Measurements from ENCODE around the gene DIP2C.

DIP2C gene

GRCh38 chr10:378930-379704 lies 310.4 kb downstream of the DIP2C start:
- DNase-seq (no peak), ATAC-seq (no peak)
- H3K9me3 Mint-ChIP-seq = no peaks in the 10 kb centered on the region
- H3K4me1 Mint-ChIP-seq = peaks cover 17% of the 10 kb centered on the region
- H3K36me3 Mint-ChIP-seq (ENCODE audit: low read depth) = peaks cover 2% of the 10 kb centered on the region
- H3K27ac Mint-ChIP-seq = no peak overlapping the region
- no peaks in the 10 kb centered on the region for H3K27me3 Mint-ChIP-seq
- no peak overlapping the region for H3K4me3 Mint-ChIP-seq

- H3K27me3 Mint-ChIP-seq = no peaks in the 10 kb centered on the region
- H3K4me3 Mint-ChIP-seq = no peak overlapping the region
- DNase-seq (no peak), ATAC-seq (no peak)
- peaks cover 2% of the 10 kb centered on the region for H3K36me3 Mint-ChIP-seq (ENCODE audit: low read depth)
- H3K4me1 Mint-ChIP-seq = peaks cover 17% of the 10 kb centered on the region
- no peaks in the 10 kb centered on the region for H3K9me3 Mint-ChIP-seq
- no peak overlapping the region for H3K27ac Mint-ChIP-seq
Measured at GRCh38 chr10:378230-378929, 311.1 kb downstream of the DIP2C start.

- DNase-seq (no peak), ATAC-seq (no peak)
- Mint-ChIP-seq H3K4me3 (no peak overlapping the region), H3K36me3 (ENCODE audit: low read depth) (peaks cover 2% of the 10 kb centered on the region), H3K4me1 (peaks cover 14% of the 10 kb centered on the region), H3K9me3 (no peaks in the 10 kb centered on the region), H3K27ac (no peak overlapping the region), H3K27me3 (no peaks in the 10 kb centered on the region)
Measured at GRCh38 chr10:377228-377627, 312.2 kb downstream of the DIP2C start.

- H3K4me1 Mint-ChIP-seq = peaks cover 6% of the 10 kb centered on the region
- H3K27ac Mint-ChIP-seq = no peak overlapping the region
- ATAC-seq = no peak
- DNase-seq = no peak
- no peaks in the 10 kb centered on the region for H3K9me3 Mint-ChIP-seq
- H3K36me3 Mint-ChIP-seq (ENCODE audit: low read depth) = no peaks in the 10 kb centered on the region
- H3K4me3 Mint-ChIP-seq = no peak overlapping the region
- H3K27me3 Mint-ChIP-seq = no peaks in the 10 kb centered on the region
Measured at GRCh38 chr10:375815-376505, 313.5 kb downstream of the DIP2C start.

- no peak for ATAC-seq
- H3K9me3 Mint-ChIP-seq = no peaks in the 10 kb centered on the region
- no peak overlapping the region for H3K27ac Mint-ChIP-seq
Measured at GRCh38 chr10:374354-374753, 315.1 kb downstream of the DIP2C start.

GRCh38 chr10:373526-374309 lies 315.8 kb downstream of the DIP2C start:
- Mint-ChIP-seq H3K27ac (no peak overlapping the region), H3K4me3 (no peak overlapping the region), H3K36me3 (ENCODE audit: low read depth) (no peaks in the 10 kb centered on the region), H3K4me1 (peaks cover 6% of the 10 kb centered on the region), H3K9me3 (no peaks in the 10 kb centered on the region), H3K27me3 (no peaks in the 10 kb centered on the region)
- no peak for DNase-seq
- no peak for ATAC-seq

More at GRCh38 chr10:374354-374753, 315.1 kb downstream of the DIP2C start:
- Mint-ChIP-seq H3K27me3 (no peaks in the 10 kb centered on the region), H3K4me3 (no peak overlapping the region), H3K36me3 (ENCODE audit: low read depth) (no peaks in the 10 kb centered on the region), H3K4me1 (peaks cover 6% of the 10 kb centered on the region)
- DNase-seq = no peak

- peaks cover 6% of the 10 kb centered on the region for H3K4me1 Mint-ChIP-seq
- no peak overlapping the region for H3K4me3 Mint-ChIP-seq
- no peak for DNase-seq
- no peaks in the 10 kb centered on the region for H3K36me3 Mint-ChIP-seq (ENCODE audit: low read depth)
- H3K27ac Mint-ChIP-seq = no peak overlapping the region
- no peaks in the 10 kb centered on the region for H3K27me3 Mint-ChIP-seq
- no peak for ATAC-seq
- no peaks in the 10 kb centered on the region for H3K9me3 Mint-ChIP-seq
Measured at GRCh38 chr10:373015-373414, 316.5 kb downstream of the DIP2C start.

GRCh38 chr10:372566-372965 lies 316.9 kb downstream of the DIP2C start:
- no peaks in the 10 kb centered on the region for H3K36me3 Mint-ChIP-seq (ENCODE audit: low read depth)
- DNase-seq = no peak
- ATAC-seq = no peak
- peaks cover 4% of the 10 kb centered on the region for H3K4me1 Mint-ChIP-seq
- H3K27ac Mint-ChIP-seq = no peak overlapping the region
- no peaks in the 10 kb centered on the region for H3K9me3 Mint-ChIP-seq
- no peak overlapping the region for H3K4me3 Mint-ChIP-seq
- H3K27me3 Mint-ChIP-seq = no peaks in the 10 kb centered on the region

- H3K27me3 Mint-ChIP-seq = no peaks in the 10 kb centered on the region
- no peak for ATAC-seq
- H3K27ac Mint-ChIP-seq = no peak overlapping the region
Measured at GRCh38 chr10:371515-371914, 318.0 kb downstream of the DIP2C start.

GRCh38 chr10:370449-370825 lies 319.0 kb downstream of the DIP2C start:
- Mint-ChIP-seq H3K4me1 (no peaks in the 10 kb centered on the region), H3K4me3 (no peak overlapping the region), H3K9me3 (no peaks in the 10 kb centered on the region), H3K36me3 (ENCODE audit: low read depth) (no peaks in the 10 kb centered on the region), H3K27me3 (no peaks in the 10 kb centered on the region), H3K27ac (no peak overlapping the region)
- ATAC-seq (no peak), DNase-seq (no peak)

More at GRCh38 chr10:371515-371914, 318.0 kb downstream of the DIP2C start:
- Mint-ChIP-seq H3K36me3 (ENCODE audit: low read depth) (no peaks in the 10 kb centered on the region), H3K4me1 (no peaks in the 10 kb centered on the region), H3K4me3 (no peak overlapping the region), H3K9me3 (no peaks in the 10 kb centered on the region)
- DNase-seq = no peak

GRCh38 chr10:369684-370448 lies 319.6 kb downstream of the DIP2C start:
- Mint-ChIP-seq H3K36me3 (ENCODE audit: low read depth) (no peaks in the 10 kb centered on the region), H3K27me3 (no peaks in the 10 kb centered on the region), H3K9me3 (no peaks in the 10 kb centered on the region), H3K4me3 (no peak overlapping the region), H3K4me1 (no peaks in the 10 kb centered on the region), H3K27ac (no peak overlapping the region)
- ATAC-seq (no peak), DNase-seq (no peak)

GRCh38 chr10:369221-369683 lies 320.2 kb downstream of the DIP2C start:
- no peak overlapping the region for H3K4me3 Mint-ChIP-seq
- no peaks in the 10 kb centered on the region for H3K4me1 Mint-ChIP-seq
- H3K36me3 Mint-ChIP-seq (ENCODE audit: low read depth) = no peaks in the 10 kb centered on the region
- H3K9me3 Mint-ChIP-seq = no peaks in the 10 kb centered on the region
- no peak for ATAC-seq
- H3K27me3 Mint-ChIP-seq = no peaks in the 10 kb centered on the region
- H3K27ac Mint-ChIP-seq = no peak overlapping the region
- DNase-seq = no peak

- no peak for ATAC-seq
- Mint-ChIP-seq H3K27me3 (no peaks in the 10 kb centered on the region), H3K4me1 (no peaks in the 10 kb centered on the region), H3K4me3 (no peak overlapping the region), H3K27ac (no peak overlapping the region), H3K36me3 (ENCODE audit: low read depth) (no peaks in the 10 kb centered on the region), H3K9me3 (no peaks in the 10 kb centered on the region)
- DNase-seq = no peak
Measured at GRCh38 chr10:368579-369220, 320.8 kb downstream of the DIP2C start.
